Activated gamma-delta T cell (primary cell): ENCODE results near the gene DCLK1.

Source experiments
- DNase-seq: peaks from one replicate; lab custom pipeline; 2025; lab: John Stamatoyannopoulos, UW

Gene DCLK1

DNA sequence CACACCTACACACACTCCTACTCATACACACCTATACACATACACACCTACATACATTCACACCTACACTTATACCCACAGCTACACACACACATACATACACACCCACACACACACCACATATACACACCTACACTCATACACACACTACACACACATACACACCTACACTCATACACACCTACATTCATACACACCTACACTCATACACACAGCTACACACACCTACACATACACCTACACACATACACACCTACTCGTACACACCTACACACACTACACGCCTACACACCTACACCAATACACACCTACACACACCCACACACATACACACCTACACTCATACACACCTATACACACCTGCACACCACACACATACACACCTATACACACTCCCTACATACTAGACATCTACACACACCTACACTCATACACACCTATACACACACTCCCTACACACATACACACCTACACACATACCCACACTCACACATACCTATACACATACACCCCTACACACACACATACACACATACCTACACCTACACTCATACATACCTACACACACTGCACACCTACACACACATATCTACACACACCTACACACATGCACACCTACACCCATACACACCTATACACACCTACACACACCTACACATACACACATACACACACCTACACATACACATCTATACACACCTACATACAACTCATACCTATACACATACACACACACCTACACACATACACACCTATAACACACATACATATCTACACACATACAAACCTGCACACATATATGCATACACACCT is 369.5 kb downstream of the DCLK1 start:
- DNase-seq = no peak

DNA sequence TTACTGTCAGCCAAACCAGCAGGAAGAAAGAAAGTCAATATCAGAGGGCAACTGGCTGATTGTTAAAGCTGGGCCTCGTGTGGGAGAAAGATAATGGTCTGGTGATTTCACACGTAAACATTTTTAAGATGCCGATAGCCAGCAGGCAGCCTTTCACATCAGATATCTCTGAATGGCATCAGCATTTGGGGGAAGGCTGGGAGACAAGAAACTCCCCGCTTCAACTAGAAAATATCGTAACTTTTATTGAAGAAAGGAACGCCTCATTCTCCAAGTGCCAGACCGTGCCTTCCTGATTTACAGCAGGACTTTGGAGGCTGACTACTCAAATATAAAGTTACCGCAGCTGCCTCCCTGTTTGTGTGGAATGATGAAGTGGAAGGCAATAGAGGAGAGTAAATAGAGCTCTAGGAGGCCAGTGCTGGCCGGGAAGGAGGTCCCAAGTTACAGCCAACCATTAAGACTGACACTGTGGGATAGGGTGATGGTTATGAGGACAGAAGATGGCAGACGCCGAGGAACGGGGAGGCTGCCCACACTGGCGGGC is 370.4 kb downstream of the DCLK1 start:
- DNase-seq = no peak

DNA sequence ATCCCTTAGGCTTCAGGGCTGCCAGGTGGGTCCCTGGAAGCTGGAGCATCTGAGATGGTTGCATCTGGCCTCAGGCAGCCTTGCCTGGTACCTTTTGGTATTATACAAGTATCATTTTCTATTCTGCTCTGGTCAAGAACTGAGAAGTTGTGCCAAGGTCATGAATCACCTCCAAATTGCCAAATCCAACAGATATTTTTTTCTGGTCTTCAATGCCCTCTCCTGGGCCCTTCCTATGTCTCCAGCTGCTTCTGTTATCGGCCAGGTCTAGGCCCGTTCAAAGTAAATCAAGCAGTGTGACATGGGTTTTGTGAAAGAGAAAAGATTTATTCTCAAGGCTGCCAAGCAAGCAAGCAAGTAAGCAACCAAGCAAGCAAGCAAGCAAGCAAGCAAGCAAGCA is 383.6 kb downstream of the DCLK1 start:
- no peak for DNase-seq

DNA sequence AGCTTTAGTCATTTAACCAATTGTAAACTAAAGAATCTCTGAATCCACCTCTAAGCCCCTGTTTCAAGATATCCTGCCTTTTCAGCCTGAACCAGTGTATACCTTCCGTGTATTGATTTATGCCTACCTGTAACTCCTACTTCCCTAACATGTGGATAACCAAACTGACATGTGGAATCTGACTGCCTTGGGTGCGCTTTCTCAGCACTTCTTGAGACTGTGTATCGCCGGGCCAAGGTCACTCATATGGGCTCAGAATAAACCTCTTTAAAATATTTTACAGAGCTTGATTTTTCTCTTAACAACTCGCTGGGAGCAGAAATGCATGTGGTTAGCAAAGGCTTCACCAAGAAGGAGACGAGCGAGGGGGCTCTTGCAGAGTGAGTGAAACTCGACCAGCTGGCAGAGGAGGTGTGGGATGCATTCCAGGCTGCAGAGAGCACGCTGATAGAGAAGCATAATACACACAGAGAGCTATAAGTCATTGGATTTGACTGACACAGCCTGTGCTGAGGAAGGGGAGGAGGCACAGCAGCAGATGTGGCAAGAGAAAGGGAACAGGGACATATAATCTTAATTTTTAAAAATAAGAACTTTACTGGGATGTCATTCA is 386.5 kb downstream of the DCLK1 start:
- DNase-seq = no peak

DNA sequence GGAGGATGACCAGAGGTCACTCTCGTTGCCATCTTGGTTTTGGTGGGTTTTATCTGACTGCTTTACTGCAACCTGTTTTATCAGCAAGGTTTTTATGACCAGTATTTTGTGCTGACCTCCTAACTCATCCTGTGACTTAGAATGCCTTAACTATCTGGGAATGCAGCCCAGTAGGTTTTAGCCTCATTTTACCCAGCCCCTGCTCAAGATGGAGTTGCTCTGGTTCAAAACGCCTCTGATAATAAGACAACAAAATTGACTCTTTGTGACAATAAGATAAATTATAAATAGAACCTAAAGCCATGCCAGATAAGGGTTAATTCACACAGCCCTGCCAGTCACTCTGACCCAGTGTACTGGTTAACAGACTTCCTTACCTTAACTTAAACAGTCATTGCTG is 387.0 kb downstream of the DCLK1 start:
- no peak for DNase-seq

DNA sequence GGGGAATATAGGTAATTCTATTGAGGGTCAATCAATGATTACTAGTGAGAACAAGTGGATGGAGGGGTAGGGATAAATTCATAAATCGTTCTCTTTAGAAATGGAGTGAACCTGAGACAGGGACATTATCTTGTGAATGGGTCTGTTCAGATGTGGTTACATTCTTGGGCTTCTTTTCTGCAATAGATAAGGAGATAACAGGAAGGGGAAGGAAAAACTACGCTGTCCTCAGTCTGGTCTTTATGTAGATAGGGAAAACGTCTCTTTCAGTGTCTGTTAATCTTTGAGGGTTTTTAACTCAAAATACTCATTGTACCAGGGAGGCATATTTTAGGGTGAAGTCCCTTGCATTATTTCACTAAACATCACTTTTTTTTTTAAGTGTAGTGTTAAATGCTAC is 388.0 kb downstream of the DCLK1 start:
- no peak for DNase-seq

DNA sequence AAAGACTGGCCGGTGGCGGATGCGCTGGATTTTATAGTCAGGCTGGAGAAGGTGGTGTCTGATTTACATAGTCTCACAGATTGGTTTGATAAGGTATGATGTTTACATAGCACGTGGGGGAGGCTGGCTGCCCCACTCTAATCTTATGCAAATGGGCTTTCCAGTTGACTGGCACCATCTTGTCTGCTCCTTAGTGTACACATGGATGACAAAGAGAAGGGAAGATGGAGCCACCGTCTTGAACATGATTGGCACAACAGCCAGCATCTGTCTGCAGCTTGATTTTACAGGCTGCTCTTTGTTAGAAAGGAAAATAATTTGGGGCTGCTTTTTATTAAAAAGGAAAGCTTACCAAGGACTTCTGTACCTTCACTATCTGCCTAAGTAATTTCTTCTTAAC is 389.5 kb downstream of the DCLK1 start:
- DNase-seq = no peak

DNA sequence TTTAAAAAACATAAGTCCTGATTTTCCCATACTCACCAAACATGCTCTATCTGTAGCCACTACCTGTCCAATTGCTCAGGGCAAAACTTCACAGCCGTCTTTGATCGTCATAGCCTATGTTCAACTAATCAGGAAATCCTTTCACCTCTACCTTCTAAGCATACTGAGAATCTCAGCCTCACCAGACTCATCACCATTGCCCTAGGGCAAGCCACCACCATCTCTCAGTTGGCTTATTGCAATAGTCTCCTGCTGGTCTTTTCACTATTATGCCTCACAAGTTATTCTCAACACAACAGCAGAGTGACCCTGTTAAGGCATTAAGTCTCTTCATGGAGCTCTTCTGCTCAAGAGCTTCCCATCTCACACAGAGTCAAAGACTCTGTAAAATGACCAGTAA is 394.3 kb downstream of the DCLK1 start:
- no peak for DNase-seq

DNA sequence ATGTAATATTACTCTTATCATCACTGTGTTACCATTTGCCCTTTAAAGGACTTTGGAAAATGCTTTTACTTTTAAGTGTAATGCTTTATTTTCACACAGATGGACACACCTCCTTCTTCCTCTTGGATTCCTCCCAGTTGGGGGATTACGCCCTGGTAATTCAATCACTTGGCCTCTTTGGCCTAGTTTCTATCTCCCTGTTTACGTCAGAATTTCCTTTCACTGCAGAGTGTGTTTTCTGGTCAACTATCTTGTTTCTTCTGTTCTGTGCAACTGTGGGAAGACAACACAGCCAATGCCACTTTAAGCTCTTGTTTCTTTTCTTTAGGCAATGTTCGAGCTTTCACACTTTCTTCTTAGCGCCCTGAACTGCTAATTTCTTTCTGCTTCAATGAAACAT is 397.4 kb downstream of the DCLK1 start:
- DNase-seq = no peak

DNA sequence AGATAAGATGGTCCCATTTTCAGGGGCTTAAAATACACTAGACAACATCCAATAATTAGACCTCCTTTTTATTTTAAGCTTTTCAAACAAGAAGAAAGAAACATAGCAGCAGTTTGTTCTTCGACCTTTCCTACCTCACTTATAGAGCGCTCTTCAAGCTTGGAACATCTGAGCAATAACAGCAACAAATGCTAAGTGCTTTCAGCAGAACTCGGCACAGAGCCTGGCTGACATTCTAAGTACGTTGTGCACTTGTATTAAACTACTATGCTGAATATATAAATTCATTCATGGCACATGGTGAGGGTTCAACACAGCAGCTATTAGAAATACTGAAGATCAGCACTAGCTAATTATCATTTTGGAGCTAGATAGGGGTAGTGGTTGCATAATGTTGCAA is 398.6 kb downstream of the DCLK1 start:
- DNase-seq = no peak

DNA sequence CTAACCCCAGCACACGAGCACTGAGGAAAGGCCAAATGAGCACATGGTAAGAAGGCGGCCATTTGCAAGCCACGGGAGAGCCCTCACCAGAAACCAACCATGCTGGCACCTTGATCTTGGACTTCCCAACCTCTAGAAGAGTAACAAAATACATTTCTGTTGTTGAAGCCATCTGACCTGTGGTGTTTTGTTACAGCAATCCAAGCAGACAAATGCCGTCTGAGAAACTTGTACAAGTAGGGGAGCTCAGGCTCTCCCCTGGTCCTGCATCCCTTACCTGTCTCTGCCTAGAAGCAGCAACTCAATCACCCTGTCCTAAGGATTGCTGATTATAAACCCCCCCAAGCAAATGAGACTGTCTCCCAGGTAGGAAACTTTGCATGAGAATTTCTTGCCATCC is 399.7 kb downstream of the DCLK1 start:
- DNase-seq = no peak

DNA sequence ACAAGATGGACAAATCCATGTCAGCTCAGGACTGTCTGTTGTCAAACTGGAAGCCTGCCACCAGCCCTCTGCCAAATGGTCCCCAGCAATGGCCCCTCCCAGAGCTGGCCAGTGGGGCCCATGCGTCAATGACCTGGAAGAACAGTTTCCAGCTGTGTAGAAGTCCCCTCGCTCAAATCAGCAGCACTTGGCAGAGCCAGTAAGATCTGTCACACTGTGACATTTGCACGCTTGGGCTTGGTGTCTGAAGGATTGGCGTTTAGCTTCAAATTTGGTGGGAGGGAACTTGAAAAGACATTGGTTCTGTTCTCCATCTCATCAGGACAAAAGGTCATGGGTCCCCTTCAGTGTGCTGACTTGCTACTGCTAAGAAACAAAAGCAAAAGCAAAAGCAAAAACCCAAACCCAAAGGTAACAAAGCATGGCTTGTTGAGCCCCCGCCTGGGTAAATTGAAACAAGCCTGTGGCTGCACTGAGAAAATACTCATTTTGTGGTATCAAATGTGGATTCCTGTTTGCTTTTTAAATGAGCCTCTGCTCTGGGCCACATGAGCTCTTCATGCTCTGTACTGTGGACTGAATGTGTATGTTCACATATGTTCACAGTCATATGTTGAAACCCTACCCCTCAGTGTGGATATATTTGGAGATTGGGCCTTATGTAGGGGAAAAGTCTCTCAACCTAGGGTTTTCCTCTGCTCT is 401.1 kb downstream of the DCLK1 start:
- no peak for DNase-seq

DNA sequence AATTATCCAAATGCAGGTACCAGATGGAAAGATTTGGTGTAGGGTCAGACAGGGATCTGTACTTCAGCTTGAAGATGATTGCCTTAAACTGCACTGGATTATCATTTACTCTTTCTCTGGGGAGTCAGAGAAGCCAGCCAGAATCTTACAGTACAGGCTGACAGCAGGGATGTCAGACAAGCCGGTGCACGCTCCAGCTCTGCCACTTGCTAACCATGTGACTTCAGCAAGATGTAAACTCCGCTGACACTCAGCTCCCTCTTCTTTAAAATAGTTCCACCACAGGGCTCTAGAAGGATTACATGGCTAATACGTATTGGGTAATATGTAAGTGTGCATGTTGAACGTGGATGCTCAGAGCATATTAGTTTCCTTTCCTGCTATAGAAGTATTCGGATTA is 403.3 kb downstream of the DCLK1 start:
- no peak for DNase-seq

DNA sequence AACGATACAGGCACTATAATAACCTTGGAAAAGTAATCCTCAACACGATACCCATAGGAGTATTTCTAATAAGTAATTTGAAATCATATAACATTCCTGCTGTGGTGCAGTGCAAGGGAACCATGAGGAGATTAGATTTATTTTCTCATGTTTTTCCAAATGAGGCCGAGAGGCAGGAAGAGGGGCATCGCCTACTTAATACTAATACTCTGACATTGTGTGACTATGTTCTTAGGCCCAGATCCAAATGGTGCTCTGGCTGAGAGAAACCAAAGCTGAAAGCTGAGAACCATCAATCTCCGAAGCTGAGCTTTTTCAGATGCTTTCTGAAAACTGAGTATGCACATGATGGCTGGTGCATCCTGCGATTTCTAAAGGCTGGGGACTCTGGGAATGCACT is 406.7 kb downstream of the DCLK1 start:
- DNase-seq = no peak

DNA sequence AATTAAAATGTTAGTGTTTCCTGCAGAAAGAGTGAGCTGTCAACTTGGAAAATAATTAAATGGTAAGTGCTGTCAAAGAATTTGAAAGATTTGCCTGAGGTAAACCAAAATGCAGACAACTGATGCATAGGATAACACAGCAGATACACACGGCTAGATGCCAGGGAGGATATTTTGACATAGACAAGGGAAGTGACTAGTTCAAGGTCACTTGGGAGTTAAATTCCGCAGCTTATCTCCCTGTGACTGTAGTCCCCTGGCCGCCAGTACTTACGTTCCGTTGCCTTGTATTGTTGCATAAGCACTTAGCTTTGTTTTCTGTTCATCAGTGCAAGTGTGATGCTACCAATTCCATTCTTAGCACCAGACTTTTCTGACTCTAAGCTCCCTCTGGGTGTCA is 407.4 kb downstream of the DCLK1 start:
- DNase-seq = no peak

DNA sequence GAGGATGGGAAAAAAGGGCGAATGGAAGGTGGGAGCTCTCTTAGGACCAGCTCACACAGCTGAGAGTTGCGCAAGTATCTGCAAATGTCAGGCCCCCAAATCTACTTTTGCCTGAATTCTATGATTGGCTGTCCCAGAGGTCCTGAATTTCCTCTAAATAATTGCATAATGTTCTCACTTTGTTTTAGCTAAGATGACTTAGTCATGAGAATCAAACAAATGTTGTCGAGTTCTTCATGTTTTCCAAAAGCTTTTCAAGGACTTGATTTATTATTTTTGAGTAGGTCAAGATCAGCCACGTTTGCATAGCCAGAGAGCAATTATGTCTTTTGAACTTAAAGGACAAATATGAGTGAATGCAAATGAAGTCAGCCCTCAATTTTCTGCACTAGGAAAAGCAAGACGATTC is 408.1 kb downstream of the DCLK1 start:
- DNase-seq = no peak

DNA sequence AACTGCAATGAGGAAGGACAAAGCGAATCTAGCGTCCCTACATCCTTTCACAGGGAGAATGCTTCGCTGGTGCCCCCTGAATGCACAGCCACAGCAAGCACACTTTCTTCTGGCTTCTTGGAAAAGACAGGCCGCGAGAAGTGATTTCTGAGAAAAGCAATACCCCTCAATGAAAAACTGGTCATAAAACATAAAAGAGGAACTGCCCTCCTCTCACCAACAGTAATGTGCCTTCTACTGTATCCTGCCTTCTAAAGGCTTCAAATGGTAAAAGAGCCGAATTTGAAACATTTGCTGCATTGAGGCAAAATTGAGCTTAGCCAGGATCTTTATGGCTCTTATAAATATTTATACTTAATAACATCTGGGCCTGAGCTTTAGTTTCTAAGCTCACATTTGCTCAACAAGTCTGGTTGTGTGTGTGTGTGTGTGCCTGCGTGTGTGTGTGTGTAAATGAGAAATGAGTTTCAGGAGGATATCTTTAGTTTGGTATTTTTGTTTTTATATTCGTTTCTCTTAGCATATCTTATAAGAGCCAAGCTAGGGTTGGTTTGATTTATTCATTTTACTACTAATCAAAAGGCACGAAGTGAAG is 408.6 kb downstream of the DCLK1 start:
- no peak for DNase-seq

DNA sequence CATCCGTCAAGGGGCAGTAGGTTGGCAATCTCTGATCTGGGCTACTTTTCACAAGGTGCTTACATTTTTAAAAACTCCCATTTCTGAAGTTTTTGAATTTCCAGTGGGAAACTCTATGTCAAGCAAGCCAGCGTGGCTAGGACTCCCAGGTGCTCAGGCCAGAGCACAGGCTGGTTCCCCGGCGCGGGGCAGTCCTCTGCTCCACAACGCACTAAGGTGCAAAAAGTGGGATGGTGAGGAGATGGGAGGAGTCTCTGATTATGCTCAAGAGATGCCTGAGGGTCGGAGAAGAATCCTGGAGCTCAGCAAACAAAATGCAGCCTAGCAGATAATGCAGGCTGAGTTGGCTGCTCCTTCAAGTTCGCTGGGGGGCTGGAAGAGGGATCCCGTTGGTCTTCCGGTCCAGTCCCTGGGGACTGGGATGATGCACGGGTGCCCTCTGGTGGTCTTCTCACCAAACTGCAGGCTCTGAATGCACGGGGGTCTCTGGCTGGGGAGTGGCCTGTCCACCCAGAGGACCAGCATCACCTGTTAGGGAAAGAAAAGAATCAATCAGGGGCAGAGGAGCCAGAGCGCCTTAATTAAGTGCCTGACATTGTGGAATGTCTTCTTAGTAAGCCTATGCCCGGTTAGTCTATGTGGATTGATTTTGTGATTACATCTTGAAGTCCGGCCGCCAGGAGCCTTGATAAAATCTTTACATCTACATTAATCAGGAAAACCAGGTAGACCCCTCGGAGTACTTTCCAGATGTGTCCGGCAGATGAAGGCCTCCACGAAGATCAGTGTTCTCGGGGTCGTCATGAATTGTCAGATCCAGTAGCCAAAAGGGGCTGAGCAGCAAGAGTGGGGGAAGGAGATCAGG is 410.3 kb downstream of the DCLK1 start:
- no peak for DNase-seq

DNA sequence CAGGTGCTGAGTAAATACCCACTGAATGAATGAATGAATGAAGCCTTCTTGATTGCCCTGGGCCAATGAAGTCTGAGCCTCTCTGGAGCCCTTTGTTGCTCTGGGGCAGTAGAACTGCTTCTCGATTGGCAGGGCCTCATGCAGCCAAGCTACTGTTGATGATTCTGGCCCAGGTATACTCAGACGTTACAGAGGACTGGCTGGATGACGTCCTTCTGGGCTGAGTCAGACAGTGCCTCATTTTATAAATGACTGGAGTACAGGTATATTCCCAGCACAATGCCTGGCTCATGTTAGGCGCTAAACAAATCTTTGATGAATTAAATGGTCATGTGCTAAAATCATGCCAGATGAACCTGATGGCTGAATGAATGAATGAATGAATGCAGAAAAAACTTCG is 410.9 kb downstream of the DCLK1 start:
- no peak for DNase-seq
